CD4-positive, alpha-beta T cell treated with Interferon alpha-2 for 1 hour (primary cell): ENCODE measurements around the gene NUP85.
"Not testable (repeated sequence)": the region's sequence is repeated elsewhere in the genome, so short reads cannot be mapped to it uniquely, and the experiment has no call there.

Source experiments
- DNase-seq, 2 donors: peaks; one replicate each; pipeline ENCODE4 v3.0.0-alpha.2; 2020 to 2022

Gene NUP85

DNA sequence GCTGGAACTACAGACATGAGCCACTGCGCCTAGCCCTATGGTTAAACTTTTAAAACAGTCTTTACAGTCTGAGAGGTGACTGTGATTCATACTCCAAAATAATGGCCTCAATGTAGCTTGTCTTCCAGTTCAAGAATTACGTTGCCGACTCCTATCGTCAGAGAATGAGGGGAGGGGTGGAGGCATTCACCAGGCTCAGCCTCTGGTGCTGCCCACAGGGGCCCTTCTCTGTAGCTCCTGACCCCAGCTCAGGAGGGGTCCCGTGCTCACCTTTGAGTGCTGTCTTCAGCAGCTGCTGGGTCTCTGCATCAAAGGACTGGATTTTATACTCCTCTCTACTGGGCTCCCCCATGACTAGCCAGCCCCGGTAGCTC, 64.4 kb downstream of the NUP85 start:
- DNase-seq, result no peak

GRCh38 chr17:75270218-75270965, 64.9 kb downstream of the NUP85 start:
- DNase-seq, result peak; percentile 43 to 53

DNA sequence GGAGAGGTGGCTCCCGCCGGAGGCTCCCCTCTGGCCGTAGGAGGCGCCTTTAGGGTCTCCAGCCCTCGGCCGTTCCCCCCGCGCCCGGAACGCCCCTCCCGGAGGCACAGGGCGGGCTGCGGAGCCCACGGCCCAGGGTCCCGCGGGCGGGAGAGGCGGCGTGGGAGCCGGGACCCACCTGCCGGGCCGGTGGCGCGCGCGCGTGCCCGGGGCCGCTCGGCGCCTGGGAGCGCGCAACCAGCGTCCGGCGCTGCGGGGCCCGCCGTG, 65.4 kb downstream of the NUP85 start, which contains the start of gene MIF4GD:
Gene MIF4GD (minus strand): TSS at position 266 of the 267 bp plus-strand sequence. CDS start 1,036 bp downstream, outside the sequence.
- no peak for DNase-seq

GRCh38 chr17:75271233-75271954, 65.9 kb downstream of the NUP85 start:
- DNase-seq, result peak; percentile 86 to 91

GRCh38 chr17:75271955-75272847, 66.7 kb downstream of the NUP85 start:
- no peak for DNase-seq

- DNase-seq, result no peak
Observed at GRCh38 chr17:75272848-75273184, 67.3 kb downstream of the NUP85 start.

GRCh38 chr17:75273977-75274708, 68.7 kb downstream of the NUP85 start:
- no peak for DNase-seq

- no peak for DNase-seq
Observed at GRCh38 chr17:75277664-75278071, 72.2 kb downstream of the NUP85 start.

GRCh38 chr17:75280189-75280588, 74.7 kb downstream of the NUP85 start:
- not testable (repeated sequence) for DNase-seq

DNA sequence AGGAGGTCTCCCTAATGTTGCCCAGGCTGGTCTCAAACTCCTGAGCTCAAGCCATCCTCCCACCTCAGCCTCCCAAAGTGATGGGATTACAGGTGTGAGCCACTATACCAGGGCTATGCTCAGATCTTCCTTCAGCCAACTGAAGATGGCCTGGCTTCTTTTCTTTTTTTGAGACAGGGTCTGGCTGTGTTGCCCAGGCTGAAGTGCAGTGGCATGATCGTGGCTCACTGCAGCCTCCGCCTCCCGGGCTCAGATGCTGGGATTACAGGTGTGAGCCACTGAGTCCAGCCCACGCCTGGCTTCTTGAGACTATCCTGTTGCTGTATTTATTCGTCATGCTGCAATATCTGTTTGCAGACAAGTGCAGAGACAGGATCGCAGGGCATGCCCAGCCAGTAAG, 79.6 kb downstream of the NUP85 start:
- no peak for DNase-seq
